Activated naive CD8-positive, alpha-beta T cell treated with anti-CD3 and anti-CD28 coated beads, Interleukin-2, amount 10 ng/mL, durations not matched to agents 7 days and 5 days (primary cell): Measurements from ENCODE around the gene CDH13. TPM values are rescaled to one million over a fixed set of nuclear protein-coding genes. Genes with fewer than 3 reads are reported as not detected.

Experiments
- ATAC-seq: fragments of 150-1000 bp; cut with Tn5 transposase; one replicate; pipeline ENCODE4 v1.10.0; 2021; ENCODE audit warnings: low read depth, moderate library complexity
- POLR2A ChIA-PET: fragments of 350-600 bp; sonication (Branson Sonifier 250); formaldehyde crosslinking; loops from one replicate; lab custom pipeline; 2021; ENCODE audit warnings: antibody characterized with exemption; lab: Charles Lee
- DNase-seq: peaks from one replicate; pipeline ENCODE4 v3.0.0; 2021
- H3K27ac Mint-ChIP-seq: one replicate; pipeline ENCODE4 v1.8.0; 2022; ENCODE audit warnings: mild to moderate bottlenecking, mixed read lengths
- H3K27me3 Mint-ChIP-seq: one replicate; pipeline ENCODE4 v1.8.0; 2022; ENCODE audit warnings: mild to moderate bottlenecking, moderate library complexity, mixed read lengths
- H3K36me3 Mint-ChIP-seq: one replicate; pipeline ENCODE4 v1.8.0; 2021; ENCODE audit warnings: mild to moderate bottlenecking, mixed read lengths
- H3K4me1 Mint-ChIP-seq: one replicate; pipeline ENCODE4 v1.8.0; 2021; ENCODE audit warnings: mixed read lengths
- H3K4me3 Mint-ChIP-seq: one replicate; pipeline ENCODE4 v1.8.0; 2022; ENCODE audit warnings: mild to moderate bottlenecking, moderate library complexity, mixed read lengths
- H3K9me3 Mint-ChIP-seq: one replicate; pipeline ENCODE4 v1.8.0; 2021; ENCODE audit warnings: mixed read lengths
- microRNA-seq: library from miRNA; unstranded; fragments of <30 nt; microRNA quantifications from one replicate; pipeline ENCODE4 v1.2.0, GENCODE V29; 2022
- total RNA-seq, 2 experiments: library from RNA; stranded (reverse); gene quantifications; one replicate each; pipeline ENCODE4 v1.2.3, GENCODE V29; 2021

Gene CDH13
- total RNA-seq, 2 experiments from 2014 or later: not detected

- H3K27ac Mint-ChIP-seq: no peak overlapping the region
- ATAC-seq (no peak), DNase-seq (no peak)
- POLR2A ChIA-PET: no interaction called here
- H3K9me3 Mint-ChIP-seq: no peaks in the 10 kb centered on the region
- H3K4me3 Mint-ChIP-seq: no peak overlapping the region
- H3K36me3 Mint-ChIP-seq: no peaks in the 10 kb centered on the region
- H3K27me3 Mint-ChIP-seq: peaks cover 35% of the 10 kb centered on the region
- no peaks in the 10 kb centered on the region for H3K4me1 Mint-ChIP-seq
Measured at GRCh38 chr16:83842291-83842690, 1215.5 kb downstream of the CDH13 start.

- POLR2A ChIA-PET: no interaction called here
- no peaks in the 10 kb centered on the region for H3K9me3 Mint-ChIP-seq
- ATAC-seq: no peak
- no peak overlapping the region for H3K27ac Mint-ChIP-seq
- no peak for DNase-seq
- H3K4me1 Mint-ChIP-seq: no peaks in the 10 kb centered on the region
- H3K4me3 Mint-ChIP-seq: no peak overlapping the region
- peaks cover 34% of the 10 kb centered on the region for H3K27me3 Mint-ChIP-seq
- no peaks in the 10 kb centered on the region for H3K36me3 Mint-ChIP-seq
Measured at GRCh38 chr16:83842756-83843507, 1216.2 kb downstream of the CDH13 start.

DNA sequence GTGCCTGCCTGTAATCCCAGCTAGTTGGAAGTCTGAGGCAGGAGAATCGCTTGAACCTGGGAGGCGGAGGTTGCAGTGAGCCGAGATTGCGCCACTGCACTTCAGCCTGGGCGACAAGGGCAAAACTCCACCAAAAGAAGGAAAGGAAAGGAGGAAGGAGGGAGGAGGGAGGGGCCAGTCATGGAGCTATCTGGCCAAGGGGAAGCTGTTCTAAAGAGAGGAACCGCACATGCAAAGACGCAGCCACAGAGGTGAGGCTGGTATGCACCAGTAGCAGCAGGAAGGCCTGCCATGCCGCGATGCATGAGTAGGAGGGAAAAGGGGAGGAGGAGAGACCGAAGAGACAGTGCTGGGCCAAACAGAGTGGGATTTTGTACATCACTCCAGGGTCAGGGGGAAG is 1216.9 kb downstream of the CDH13 start:
- no peak overlapping the region for H3K27ac Mint-ChIP-seq
- H3K9me3 Mint-ChIP-seq: no peaks in the 10 kb centered on the region
- DNase-seq: no peak
- H3K4me1 Mint-ChIP-seq: no peaks in the 10 kb centered on the region
- POLR2A ChIA-PET: no interaction called here
- no peak overlapping the region for H3K4me3 Mint-ChIP-seq
- peaks cover 29% of the 10 kb centered on the region for H3K27me3 Mint-ChIP-seq
- no peaks in the 10 kb centered on the region for H3K36me3 Mint-ChIP-seq
- no peak for ATAC-seq

DNA sequence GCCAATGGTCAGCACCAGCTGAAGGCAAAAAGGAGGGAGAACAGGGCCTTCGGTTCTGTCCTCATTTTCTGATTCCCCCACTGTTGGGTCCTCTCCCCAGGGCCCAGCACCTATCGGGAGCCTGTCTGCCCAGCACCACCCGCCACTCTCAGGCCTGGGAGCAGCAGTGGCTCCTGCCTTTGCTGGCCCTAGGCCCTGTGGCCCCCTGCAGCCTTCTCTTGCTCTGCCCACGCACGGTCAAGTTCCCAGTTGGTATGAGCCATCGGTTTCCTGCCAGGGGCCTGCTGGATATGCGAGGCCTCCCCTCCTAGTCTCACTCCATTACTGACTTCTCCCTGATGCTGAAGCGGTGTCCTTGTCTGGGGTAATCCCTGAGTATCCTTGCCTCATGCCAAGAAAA is 1218.5 kb downstream of the CDH13 start:
- ATAC-seq (no peak), DNase-seq (no peak)
- Mint-ChIP-seq H3K27ac (no peak overlapping the region), H3K4me1 (no peaks in the 10 kb centered on the region), H3K27me3 (peaks cover 20% of the 10 kb centered on the region), H3K9me3 (no peaks in the 10 kb centered on the region), H3K4me3 (no peak overlapping the region), H3K36me3 (no peaks in the 10 kb centered on the region)
- POLR2A ChIA-PET: no interaction called here

- Mint-ChIP-seq H3K4me3 (no peak overlapping the region), H3K27me3 (peaks cover 18% of the 10 kb centered on the region), H3K27ac (no peak overlapping the region), H3K4me1 (no peaks in the 10 kb centered on the region), H3K9me3 (peaks cover under 1% of the 10 kb centered on the region), H3K36me3 (no peaks in the 10 kb centered on the region)
- ATAC-seq: no peak
- DNase-seq: no peak
- POLR2A ChIA-PET: no interaction called here
Measured at GRCh38 chr16:83847371-83848225, 1220.8 kb downstream of the CDH13 start.

DNA sequence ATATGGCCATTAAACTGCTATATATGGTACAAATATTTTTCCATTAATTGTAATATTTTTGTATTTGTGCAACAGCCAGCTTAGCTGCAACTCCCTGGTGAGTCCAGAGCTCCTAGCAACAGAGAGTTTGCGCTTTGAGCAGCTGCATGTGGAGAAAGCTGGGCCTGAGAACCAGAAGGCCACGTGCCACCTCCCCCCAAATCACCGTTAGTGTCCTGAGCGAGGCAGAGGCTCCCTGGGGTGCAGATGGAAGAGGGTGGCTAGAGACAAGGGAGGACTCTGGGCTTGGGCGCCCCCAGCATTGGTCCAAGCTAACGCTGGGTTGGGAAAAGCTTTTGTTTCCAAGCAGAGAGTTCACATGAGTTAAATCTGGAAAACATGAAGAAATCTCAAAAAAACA is 1222.7 kb downstream of the CDH13 start:
- no peak for DNase-seq

More for the DNA sequence above, 1222.7 kb downstream of the CDH13 start:
- Mint-ChIP-seq H3K27me3 (peaks cover 17% of the 10 kb centered on the region), H3K4me1 (no peaks in the 10 kb centered on the region), H3K27ac (no peak overlapping the region), H3K36me3 (no peaks in the 10 kb centered on the region), H3K4me3 (no peak overlapping the region), H3K9me3 (peaks cover 1% of the 10 kb centered on the region)
- POLR2A ChIA-PET: no interaction called here
- ATAC-seq: no peak

Small RNA genes within 50 kb of the gene (microRNA-seq; reads per million reads assigned to microRNA genes)
- gene MIR3182 (not detected), gene MIR8058 (not detected)
